ENCODE measurements around the gene EDARADD.

The EDARADD gene

GRCh38 chr1:236509203-236509602 lies 115.1 kb downstream of the EDARADD start:
- TF ChIP-seq ZFX (IDR thresholded peaks at IDR 0.05; ENCODE audit: borderline replicate concordance) (no peak), CTCF (IDR thresholded peaks at IDR 0.05) (no peak)

GRCh38 chr1:236509647-236510401 lies 115.7 kb downstream of the EDARADD start:
- TF ChIP-seq CTCF (IDR thresholded peaks at IDR 0.05) (no peak), ZFX (IDR thresholded peaks at IDR 0.05; ENCODE audit: borderline replicate concordance) (no peak)
- no peak overlapping the region for H3K27ac ChIP-seq

More at GRCh38 chr1:236509203-236509602, 115.1 kb downstream of the EDARADD start:
- no peak overlapping the region for H3K27ac ChIP-seq

- H3K27ac ChIP-seq = peak overlapping the region; percentile 22; the same call in 1 of the 2 replicates
- no peak for TF ChIP-seq ZFX (IDR thresholded peaks at IDR 0.05; ENCODE audit: borderline replicate concordance)
- TF ChIP-seq CTCF (IDR thresholded peaks at IDR 0.05) = no peak
These were observed 117.8 kb downstream of the EDARADD start for GRCh38 chr1:236511735-236512418.

- TF ChIP-seq CTCF (IDR thresholded peaks at IDR 0.05) (no peak), ZFX (IDR thresholded peaks at IDR 0.05; ENCODE audit: borderline replicate concordance) (no peak)
- H3K27ac ChIP-seq = peak overlapping the region; percentile 64
These were observed 120.8 kb downstream of the EDARADD start for GRCh38 chr1:236514703-236515442.

GRCh38 chr1:236515443-236515958 lies 121.4 kb downstream of the EDARADD start:
- H3K27ac ChIP-seq = peak overlapping the region; percentile 64
- TF ChIP-seq CTCF (IDR thresholded peaks at IDR 0.05) (no peak), ZFX (IDR thresholded peaks at IDR 0.05; ENCODE audit: borderline replicate concordance) (no peak)

- H3K27ac ChIP-seq = peak overlapping the region; percentile 16
- TF ChIP-seq CTCF (IDR thresholded peaks at IDR 0.05) (no peak), ZFX (IDR thresholded peaks at IDR 0.05; ENCODE audit: borderline replicate concordance) (no peak)
These were observed 123.0 kb downstream of the EDARADD start for GRCh38 chr1:236516929-236517704.
